HG02943 (cell line): Measurements from ENCODE around the gene STXBP6.
A peak's percentile ranks its signal among the peaks of the same experiment; 100 is the strongest.

Source experiments
- ATAC-seq: cut with Tn5 transposase; IDR thresholded peaks from one replicate; pipeline ENCODE4 v1.9.1; 2021; ENCODE audit warnings: mild to moderate bottlenecking, low read depth, moderate library complexity; ENCODE audit not compliant: unreplicated experiment

Gene STXBP6

DNA sequence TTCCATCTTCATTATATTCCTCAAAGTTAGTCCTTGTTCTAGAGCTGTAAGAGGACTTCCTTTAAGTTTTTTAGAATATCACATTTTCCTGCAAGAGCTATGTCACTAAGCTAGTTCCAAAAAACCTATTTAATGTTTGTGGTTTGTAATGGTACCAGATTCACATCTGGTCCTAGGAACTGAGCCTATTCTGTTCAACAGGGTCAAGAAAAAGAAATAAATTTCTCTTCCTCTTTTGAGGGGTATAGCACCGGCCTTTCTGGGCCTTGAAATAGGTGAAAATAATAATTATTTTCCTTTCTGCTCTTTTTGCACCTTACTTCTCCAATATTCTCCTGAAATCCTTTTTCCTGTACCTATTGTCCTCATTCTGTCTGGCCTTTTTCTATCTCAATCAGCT lies 3.6 kb upstream of the STXBP6 start:
- ATAC-seq: no peak

DNA sequence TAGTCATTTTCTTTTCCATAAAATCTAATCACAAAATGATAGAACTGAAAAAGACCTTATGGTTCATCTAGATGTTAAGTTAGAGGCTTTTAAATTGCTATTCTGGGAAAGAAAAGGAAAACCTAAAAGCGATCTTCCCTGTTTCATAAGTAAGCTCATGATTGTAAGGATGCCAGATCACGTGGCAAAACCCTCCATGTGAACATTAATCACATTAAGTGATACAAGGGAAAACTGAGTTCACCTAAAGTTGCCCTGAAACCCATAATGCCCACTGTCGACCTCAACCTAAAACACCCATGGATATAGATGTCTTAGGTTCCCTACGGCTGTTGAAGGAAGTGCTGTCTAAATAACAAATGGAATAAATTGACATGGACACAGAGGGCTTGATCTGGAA lies 3.0 kb upstream of the STXBP6 start:
- no peak for ATAC-seq

- ATAC-seq: no peak
Measured at GRCh38 chr14:25052385-25052784, 2.4 kb upstream of the STXBP6 start.

- ATAC-seq: peak; percentile 10
Measured at GRCh38 chr14:25050269-25051150, 563 bp upstream of the STXBP6 start.

DNA sequence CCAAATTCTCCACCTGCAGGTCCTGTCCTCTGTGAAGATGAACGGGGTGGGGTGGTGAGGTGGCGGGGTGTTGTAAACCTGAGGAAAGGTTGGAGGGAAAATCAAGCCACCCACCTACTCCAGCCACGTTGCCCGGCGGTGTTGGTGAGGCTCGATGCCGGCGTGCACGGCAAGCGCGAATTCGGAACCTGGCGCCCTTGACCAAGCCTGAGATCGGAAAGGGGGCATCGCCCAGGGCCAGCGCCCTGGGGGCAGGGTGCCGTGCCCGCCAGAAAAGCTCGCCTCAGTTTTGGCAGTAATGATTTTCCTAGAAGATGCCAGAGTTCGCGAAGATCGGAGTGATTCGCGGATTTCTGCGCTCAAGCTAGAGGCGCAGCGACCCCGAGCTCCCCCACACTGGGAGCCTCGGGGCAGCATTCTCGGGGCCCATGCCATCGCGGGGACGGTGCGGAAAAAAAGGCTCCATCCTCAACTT lies 817 bp downstream of the STXBP6 start:
- no peak for ATAC-seq

DNA sequence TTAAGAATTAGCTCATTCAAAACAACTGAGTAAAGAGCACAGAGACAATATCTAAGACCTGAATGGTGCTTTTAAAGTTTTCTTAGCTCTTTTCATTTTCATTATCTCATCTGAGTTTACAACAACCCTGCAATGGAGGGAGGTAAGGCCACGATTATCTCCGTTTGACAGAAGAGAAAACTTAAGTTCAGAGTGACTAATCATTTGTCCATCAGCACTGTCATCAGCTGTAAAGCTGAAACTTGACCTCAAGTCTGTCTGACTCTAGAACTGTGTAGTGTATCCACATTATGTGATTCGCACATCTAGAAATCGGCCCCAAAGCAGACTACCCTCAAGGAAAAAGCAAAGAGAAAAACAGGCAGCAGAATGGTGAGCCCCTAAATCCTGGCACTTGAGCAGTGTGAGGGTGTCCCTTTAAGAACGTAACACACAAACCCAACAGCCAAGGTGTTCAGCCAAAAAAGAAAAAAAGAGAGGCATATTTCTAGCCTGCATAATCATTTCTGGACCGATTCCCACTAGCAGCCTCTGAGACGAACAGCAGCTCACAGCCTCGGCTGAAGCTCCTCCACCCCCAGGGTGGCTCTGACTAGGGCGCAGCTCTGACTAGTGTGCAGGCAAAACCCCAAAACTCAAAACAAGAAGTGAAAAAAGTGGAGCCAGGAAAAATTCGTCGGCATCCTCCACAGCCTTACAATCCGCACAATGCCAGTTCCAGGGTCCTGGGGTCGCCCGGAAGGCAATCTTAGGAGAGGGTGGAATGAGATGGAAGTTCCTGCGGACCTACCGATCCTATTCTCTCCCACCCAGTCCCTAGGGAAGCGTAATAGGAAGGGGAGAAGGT lies 1.6 kb downstream of the STXBP6 start:
- no peak for ATAC-seq

DNA sequence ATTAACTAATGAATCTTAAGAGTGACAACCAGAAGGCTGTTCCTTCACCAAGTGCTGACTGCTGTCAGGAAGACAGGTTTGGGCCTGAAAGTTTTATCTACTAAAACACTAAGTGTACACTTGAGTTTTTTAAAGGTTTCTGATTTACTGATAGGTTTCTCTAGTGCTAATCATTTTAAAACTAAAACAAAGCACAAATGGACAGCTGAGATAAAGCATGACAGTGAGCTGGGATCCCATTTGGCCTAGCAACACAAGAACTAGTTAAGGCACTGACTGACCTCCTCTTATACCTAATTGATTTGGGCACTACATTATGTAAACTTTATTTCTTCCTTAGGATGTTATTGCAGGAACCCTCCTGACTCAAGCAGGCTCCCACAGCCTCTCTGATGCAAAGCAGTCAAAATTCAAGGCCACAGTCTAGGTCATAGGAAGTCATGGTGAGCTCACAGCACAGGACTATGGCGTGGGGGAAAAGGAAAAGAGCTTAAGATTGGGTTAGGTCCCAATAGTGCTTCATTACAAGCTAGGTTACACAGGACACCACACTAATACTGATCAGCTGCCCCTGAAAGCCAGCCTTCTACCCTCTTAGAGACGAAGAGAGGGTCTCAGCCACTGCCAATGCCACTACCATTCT lies 3.5 kb downstream of the STXBP6 start:
- no peak for ATAC-seq

DNA sequence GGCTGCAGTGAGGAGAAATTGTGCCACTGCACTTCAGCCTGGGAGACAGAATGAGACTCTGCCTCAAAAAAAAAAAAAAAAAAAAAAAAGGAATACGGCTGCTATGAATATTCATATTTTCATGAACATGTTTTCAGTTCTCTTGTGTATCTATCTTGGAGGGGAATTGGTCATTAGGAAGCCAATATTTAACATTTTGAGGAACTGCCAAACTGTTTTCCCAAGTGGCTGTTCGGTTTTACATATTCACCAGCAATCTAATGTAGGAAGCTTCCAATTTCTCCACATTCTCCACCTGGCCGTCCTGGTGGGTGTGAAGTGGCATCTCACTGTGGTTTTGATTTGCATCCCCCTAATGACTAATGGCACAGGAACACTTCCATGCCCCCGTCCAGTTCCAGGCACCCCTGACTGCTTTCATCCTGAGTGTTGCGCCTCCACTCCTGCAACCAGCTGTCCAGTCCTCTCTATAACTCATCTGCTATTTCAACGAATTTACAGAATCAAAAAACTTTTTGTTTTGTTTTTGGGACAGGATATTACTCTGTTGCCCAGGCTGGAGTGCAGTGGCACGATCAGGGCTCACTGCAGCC lies 5.7 kb downstream of the STXBP6 start:
- ATAC-seq: no peak

GRCh38 chr14:25042362-25043299 lies 7.3 kb downstream of the STXBP6 start:
- ATAC-seq: no peak

GRCh38 chr14:25041898-25042297 lies 8.0 kb downstream of the STXBP6 start:
- ATAC-seq: no peak

DNA sequence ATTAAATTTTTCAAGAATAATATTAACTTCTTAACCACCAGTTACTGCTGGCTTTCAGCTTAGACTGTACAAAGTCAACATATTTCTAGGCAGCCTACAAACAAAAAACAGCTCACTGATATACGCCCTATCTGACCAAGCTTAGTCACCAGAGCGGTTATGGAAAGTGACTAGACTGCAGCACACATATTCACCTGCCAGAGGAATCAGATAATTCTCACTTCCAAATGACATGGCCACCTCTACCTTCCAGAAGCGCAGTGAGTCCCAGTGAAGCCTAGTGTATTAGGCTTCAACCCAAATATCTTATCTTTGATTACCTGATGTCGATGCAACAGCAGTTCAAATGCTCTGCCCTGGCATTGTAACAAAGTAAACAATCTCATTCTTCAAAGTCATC lies 8.5 kb downstream of the STXBP6 start:
- no peak for ATAC-seq

- no peak for ATAC-seq
Measured at GRCh38 chr14:25039933-25040332, 10.0 kb downstream of the STXBP6 start.

DNA sequence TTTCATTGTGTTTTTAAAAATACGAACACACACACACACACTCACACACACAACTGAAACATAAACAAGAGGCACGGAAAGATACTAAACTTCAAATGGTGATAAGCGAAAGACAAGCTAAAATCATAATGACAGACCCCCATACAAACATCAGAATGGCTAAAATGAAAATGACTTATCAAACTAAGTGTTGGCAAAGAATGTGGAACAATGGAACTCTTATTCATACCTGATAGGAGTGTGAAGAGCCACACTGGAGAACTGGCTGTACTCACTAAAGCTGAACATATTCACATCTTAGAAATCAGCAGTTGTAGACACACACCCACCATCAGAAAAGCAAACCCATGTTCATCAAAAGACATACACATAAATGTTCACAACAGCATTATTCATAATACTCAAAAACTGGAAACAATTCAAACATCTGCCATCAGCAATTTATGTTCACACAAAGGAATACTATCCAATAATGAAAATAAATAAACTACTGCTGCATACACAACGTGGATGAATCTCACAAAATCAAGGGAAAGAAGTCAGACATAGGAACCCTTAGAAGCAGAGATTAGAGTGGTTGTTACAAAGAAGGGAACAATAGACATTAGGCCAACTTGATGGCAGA lies 11.8 kb downstream of the STXBP6 start:
- no peak for ATAC-seq

- no peak for ATAC-seq
Measured at GRCh38 chr14:25037032-25037431, 12.9 kb downstream of the STXBP6 start.

DNA sequence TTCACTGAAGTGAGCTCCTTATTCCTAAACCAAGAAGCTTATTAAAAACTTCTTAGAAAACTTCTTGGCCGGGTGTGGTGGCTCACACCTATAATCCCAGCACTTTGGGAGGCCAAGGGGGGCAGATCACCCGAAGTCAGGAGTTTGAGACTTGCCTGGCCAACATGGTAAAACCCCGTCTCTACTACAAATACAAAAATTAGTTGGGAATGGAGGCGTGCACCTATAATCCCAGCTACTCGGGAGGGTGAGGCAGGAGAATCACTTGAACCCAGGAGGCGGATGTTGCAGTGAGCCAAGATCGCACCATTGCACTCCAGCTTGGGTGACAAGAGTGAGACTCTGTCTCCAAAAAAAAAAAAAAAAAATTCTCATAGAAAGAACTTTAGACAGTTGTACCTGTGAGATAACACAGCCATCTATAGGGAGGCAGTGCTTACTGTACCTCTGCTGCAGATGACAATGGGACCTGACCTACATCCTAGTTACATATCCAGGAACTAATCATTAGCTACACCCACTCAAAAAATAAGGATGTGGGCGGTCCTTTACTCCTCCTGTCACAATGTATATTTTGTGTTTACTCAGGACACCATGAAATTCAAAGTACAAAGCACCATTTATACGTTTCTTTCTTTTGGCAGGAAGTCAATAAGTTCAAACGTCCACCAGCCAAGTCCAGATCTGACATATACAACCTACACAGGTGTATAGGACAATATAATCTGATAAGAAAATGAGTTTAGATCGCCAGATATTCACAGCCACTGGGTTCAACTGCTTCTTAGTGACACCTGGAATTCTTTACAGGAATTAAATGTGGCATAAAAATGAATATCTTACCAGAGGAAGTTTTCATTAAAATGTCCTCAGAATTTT lies 14.9 kb downstream of the STXBP6 start:
- no peak for ATAC-seq

DNA sequence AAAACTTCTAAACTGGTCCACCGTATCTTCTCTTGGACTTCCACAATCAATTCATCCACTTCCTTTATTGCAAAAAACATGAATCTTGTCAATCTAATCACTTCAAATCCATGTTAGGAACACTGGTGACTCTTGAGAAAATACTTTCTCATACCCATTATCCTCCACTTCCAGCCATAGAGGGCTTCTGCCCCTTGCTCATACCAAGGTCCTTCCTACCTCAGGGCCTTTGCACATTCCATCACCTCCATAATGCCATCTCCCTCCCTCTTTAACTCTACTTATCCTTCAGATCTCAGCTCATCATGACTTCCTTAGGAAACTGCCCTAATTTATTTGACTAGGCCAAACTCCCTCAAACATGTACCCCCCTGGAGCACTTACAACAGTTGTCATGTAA lies 16.6 kb downstream of the STXBP6 start:
- ATAC-seq: no peak

GRCh38 chr14:25032092-25032784 lies 17.7 kb downstream of the STXBP6 start:
- ATAC-seq: no peak
